HEK293T (cell line): ENCODE data around the gene PDILT.

Experiments
- FOXA1 ChIP-seq: fragments of 450-650 bp; IDR thresholded peaks from 2 replicates; pipeline ENCODE4 v1.6.1; 2016; ENCODE audit warnings: mild to moderate bottlenecking
- FOXK2 ChIP-seq: fragments of 450-650 bp; IDR thresholded peaks from 2 replicates; pipeline ENCODE4 v1.6.1; 2016; ENCODE audit warnings: mild to moderate bottlenecking
- SUZ12 ChIP-seq: fragments of 450-650 bp; IDR thresholded peaks from 2 replicates; pipeline ENCODE4 v1.6.1; 2016; ENCODE audit warnings: mild to moderate bottlenecking

GRCh38 chr16:20380782-20381181, 23.8 kb downstream of the PDILT start:
- no peak for TF ChIP-seq FOXA1
- TF ChIP-seq SUZ12 = no peak
- no peak for TF ChIP-seq FOXK2
